Erythroblast (primary cell): ENCODE results near the gene DMD.
"Not testable (repeated sequence)": the region's sequence is repeated elsewhere in the genome, so short reads cannot be mapped to it uniquely, and the experiment has no call there.

Experiments
- DNase-seq, 2 experiments: peaks; one replicate each; lab custom pipeline; 2025; lab: John Stamatoyannopoulos, UW
- GATA1 ChIP-seq: IDR thresholded peaks from 2 replicates; pipeline ENCODE4 v1.6.1; 2011; ENCODE audit warnings: low read depth, mild to moderate bottlenecking, control low read depth, low read length, moderate library complexity
- POLR2A ChIP-seq: IDR thresholded peaks from 2 replicates; pipeline ENCODE4 v1.6.1; 2011; ENCODE audit warnings: mild to moderate bottlenecking, low read length

The DMD gene

GRCh38 chrX:31633349-31633748, 1578.0 kb downstream of the DMD start:
- DNase-seq, result no peak
- TF ChIP-seq POLR2A (no peak), GATA1 (no peak)

DNA sequence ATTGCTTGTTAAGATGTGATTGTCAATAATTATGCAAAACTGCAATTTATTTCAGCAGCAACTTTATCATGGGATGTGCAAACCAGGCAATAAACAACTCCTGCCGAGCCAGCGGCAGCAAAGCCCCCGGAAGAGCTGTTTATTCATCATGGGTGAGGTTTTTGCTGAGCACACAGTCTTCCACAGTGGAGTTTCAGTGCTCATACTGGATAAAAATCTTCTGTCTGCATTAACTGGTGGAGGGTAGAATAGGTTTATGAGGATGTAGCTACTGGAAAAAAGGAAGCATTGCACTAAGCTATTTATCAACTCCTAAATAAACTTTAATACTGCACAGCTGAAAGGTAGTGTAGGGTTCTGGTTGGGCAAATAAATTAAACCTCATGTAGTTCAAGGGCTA, 1582.2 kb downstream of the DMD start:
- no peak for DNase-seq
- TF ChIP-seq GATA1, result no peak
- TF ChIP-seq POLR2A, result no peak

DNA sequence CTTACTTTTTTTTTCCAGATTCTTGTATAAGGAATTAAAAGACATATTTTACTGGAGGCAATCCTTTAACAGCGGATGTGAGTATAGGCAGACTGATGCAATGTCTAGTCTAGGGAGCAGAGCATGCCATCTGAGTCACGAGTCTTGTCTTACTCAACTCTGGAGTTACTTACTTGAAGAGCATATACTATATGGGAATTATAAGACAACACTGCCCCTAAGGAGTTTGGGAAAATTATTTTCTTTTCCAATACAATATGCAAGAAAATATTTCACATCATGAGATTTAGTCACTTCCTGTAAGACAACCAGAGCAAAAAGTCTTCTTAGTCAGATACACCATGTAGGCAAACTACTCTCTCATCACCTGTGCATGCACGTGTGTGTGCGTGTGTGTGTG, 1602.2 kb downstream of the DMD start:
- TF ChIP-seq GATA1 (no peak), POLR2A (no peak)
- no peak for DNase-seq

DNA sequence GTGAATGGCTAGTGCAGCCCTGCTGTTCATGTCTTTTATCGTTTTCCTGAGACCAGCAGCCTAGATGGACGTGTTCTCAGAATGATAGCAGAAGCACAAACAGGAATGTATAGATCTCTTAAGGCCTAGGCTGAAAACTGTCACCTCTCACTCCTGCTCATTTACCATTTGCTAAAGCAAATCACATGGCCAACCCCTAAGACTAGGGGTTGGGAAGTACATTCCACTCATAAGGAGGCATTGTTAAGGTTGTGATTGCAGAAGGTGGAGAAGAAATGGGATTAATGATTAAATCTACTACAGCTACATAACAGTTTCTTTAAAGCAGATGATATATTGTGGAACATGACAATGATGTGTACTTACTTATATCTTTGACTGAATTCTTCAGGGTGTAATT, 1602.7 kb downstream of the DMD start:
- DNase-seq, result no peak
- TF ChIP-seq GATA1 (no peak), POLR2A (no peak)

DNA sequence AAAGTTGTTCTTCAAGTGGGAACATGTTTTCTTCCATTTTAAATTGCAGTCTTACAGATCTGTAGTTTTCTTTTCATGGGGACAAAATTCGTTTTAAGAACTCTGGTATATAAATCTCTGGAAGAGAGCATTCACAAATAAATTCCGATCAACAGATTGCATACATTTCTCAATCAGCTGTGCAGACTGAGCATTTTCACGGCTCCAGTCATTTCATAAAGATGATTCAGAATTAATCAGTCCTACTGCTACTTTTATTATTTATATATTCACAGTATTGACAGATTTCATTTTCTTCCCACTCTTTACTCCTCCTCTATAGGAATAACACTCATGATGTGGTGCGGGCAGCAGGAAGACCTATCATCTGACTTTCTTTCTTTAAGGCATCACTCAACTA, 1604.6 kb downstream of the DMD start:
- no peak for DNase-seq
- TF ChIP-seq GATA1 (no peak), POLR2A (no peak)

- no peak for TF ChIP-seq GATA1
- TF ChIP-seq POLR2A, result no peak
- DNase-seq, result no peak
These were observed 1606.6 kb downstream of the DMD start for GRCh38 chrX:31604629-31605221.

GRCh38 chrX:31603411-31604120, 1607.8 kb downstream of the DMD start:
- no peak for DNase-seq

GRCh38 chrX:31600823-31601222, 1610.5 kb downstream of the DMD start:
- TF ChIP-seq POLR2A (no peak), GATA1 (no peak)
- no peak for DNase-seq

More at GRCh38 chrX:31603411-31604120, 1607.8 kb downstream of the DMD start:
- no peak for TF ChIP-seq GATA1
- TF ChIP-seq POLR2A, result no peak

DNA sequence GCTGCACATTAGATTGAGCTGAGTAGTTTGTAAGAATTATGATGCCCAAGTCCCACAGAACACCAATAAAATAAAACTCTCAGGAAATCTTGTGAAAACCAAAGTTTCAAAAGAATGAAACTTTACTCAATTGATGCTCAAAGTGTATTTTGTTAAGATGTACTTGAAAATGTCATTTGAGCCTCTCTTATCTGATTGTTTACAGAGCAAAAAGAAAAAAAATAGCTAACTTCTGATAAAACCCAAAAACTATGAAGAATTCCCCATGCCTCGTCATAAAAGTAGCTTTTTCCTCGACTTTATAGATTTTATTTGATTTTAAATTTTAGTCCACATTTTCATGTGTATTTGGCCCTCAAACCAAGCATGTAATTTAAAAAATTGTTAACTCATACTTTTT, 1618.0 kb downstream of the DMD start:
- DNase-seq, result no peak
- TF ChIP-seq POLR2A, result no peak
- no peak for TF ChIP-seq GATA1

GRCh38 chrX:31591355-31591754, 1620.0 kb downstream of the DMD start:
- DNase-seq, result no peak
- no peak for TF ChIP-seq GATA1
- TF ChIP-seq POLR2A, result no peak

- TF ChIP-seq GATA1 (no peak), POLR2A (no peak)
- DNase-seq, result no peak
These were observed 1620.7 kb downstream of the DMD start for GRCh38 chrX:31590581-31591114.

DNA sequence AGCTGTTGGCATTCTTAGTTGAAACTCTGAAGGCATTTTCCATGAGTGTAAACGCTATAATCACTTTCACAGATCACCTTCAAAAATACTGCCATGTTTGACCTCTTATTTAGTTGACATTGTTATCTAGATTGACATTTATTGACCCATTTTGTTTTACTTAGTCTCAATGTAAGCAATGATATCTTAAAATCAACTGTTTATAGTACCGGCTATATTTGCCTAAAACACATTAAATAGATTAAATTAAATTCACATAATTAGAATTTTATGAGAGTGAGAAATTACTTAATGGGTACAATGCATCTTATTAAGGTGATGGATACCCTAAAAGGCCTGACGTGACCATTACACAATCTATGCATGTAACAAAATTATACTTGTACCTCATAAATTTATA, 1621.8 kb downstream of the DMD start:
- DNase-seq, result no peak

GRCh38 chrX:31588355-31588754, 1623.0 kb downstream of the DMD start:
- no peak for TF ChIP-seq GATA1
- TF ChIP-seq POLR2A, result no peak
- no peak for DNase-seq

More for the DNA sequence above, 1621.8 kb downstream of the DMD start:
- TF ChIP-seq POLR2A (no peak), GATA1 (no peak)

DNA sequence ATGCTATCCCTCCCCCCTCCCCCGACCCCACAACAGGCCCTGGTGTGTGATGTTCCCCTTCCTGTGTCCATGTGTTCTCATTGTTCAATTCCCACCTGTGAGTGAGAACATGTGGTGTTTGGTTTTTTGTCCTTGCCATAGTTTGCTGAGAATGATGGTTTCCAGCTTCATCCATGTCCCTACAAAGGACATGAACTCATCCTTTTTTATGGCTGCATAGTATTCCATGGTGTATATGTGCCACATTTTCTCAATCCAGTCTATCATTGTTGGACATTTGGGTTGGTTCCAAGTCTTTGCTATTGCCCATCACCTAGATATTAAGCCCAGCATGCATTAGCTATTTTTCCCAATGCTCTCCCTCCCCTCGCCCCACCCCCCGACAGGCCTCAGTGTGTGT, 1627.5 kb downstream of the DMD start:
- DNase-seq, result not testable (repeated sequence)
